ENCODE measurements around the gene TMEM40. TPM values are rescaled to one million over a fixed set of nuclear protein-coding genes. Genes with fewer than 3 reads are reported as not detected.

Gene TMEM40
- total and polyA plus RNA-seq, 2 donors (not counting 1 experiment from before 2014, with no cell fraction given) = 0.33 TPM; not detected in 1

- no peak overlapping the region for H3K27ac Mint-ChIP-seq
- POLR2A ChIA-PET = no interaction called here
- intact Hi-C loops (cut with micrococcal nuclease) = no loop called here
These were observed 63.9 kb downstream of the TMEM40 start for GRCh38 chr3:12695112-12695511.

GRCh38 chr3:12692444-12692843 is 66.6 kb downstream of the TMEM40 start:
- Histone ChIP-seq H3K27me3 (replicated peaks in 1 of 4; ENCODE audit: control extremely low read depth in 1 of 4, control insufficient read depth in 3 of 4, insufficient read depth in 4 of 4, low read length in 3 of 4) (no peaks in the 10 kb centered on the region), H3K27ac (ENCODE audit: low read length in 2 of 2) (no peak overlapping the region), H3K4me2 (replicated peaks; ENCODE audit: low read depth, low read length, poor library complexity, severe bottlenecking) (no peak overlapping the region), H2AFZ (ENCODE audit: insufficient read depth, low read depth, low read length, poor library complexity, severe bottlenecking) (no peak overlapping the region), H3K9me3 (ENCODE audit: control extremely low read depth in 1 of 3, control insufficient read depth in 2 of 3, insufficient read depth in 1 of 3, low read length in 2 of 3) (no peaks in the 10 kb centered on the region), H3K4me1 (ENCODE audit: control insufficient read depth in 2 of 2, insufficient read depth in 2 of 2, low read length in 2 of 2) (no peaks in the 10 kb centered on the region), H3K79me2 (ENCODE audit: control insufficient read depth, insufficient read depth, low read length) (no peaks in the 10 kb centered on the region), H4K20me1 (ENCODE audit: control insufficient read depth, insufficient read depth, low read length, poor library complexity, severe bottlenecking) (no peaks in the 10 kb centered on the region), H3K36me3 (replicated peaks in 1 of 2; ENCODE audit: control extremely low read depth in 1 of 2, control insufficient read depth in 1 of 2, extremely low read depth in 1 of 2, insufficient read depth in 2 of 2, low read length in 1 of 2) (no peaks in the 10 kb centered on the region), H3K9ac (ENCODE audit: low read length) (no peak overlapping the region), H3K4me3 (ENCODE audit: control extremely low read depth in 1 of 5, extremely low read depth in 1 of 5, insufficient read depth in 1 of 5, low read depth in 2 of 5, low read length in 4 of 5) (no peak overlapping the region)
- CTCF ChIA-PET = no interaction called here
- Mint-ChIP-seq H3K27me3 (peaks cover 7% of the 10 kb centered on the region), H3K9me3 (ENCODE audit: insufficient read depth) (no peaks in the 10 kb centered on the region), H3K27ac (no peak overlapping the region), H3K4me1 (no peaks in the 10 kb centered on the region), H3K4me3 (no peak overlapping the region)
- intact Hi-C loops (cut with micrococcal nuclease) = no loop called here
- no peak for ATAC-seq (ENCODE audit: low read depth)
- POLR2A ChIA-PET = no interaction called here
- no peak for DNase-seq
- WGBS (ENCODE audit: insufficient coverage) = 93% methylated on average over 8 of the region's 8 CpGs
- TF ChIP-seq CTCF (IDR thresholded peaks at IDR 0.05) = no peak

More at GRCh38 chr3:12695112-12695511, 63.9 kb downstream of the TMEM40 start:
- Mint-ChIP-seq H3K4me1 (no peaks in the 10 kb centered on the region), H3K27me3 (no peaks in the 10 kb centered on the region), H3K9me3 (ENCODE audit: insufficient read depth) (no peaks in the 10 kb centered on the region), H3K4me3 (no peak overlapping the region)
- ATAC-seq (ENCODE audit: low read depth) (no peak), DNase-seq (no peak)
- Histone ChIP-seq H3K79me2 (ENCODE audit: control insufficient read depth, insufficient read depth, low read length) (no peaks in the 10 kb centered on the region), H3K4me3 (ENCODE audit: control extremely low read depth in 1 of 5, extremely low read depth in 1 of 5, insufficient read depth in 1 of 5, low read depth in 2 of 5, low read length in 4 of 5) (no peak overlapping the region), H3K4me1 (ENCODE audit: control insufficient read depth in 2 of 2, insufficient read depth in 2 of 2, low read length in 2 of 2) (no peaks in the 10 kb centered on the region), H2AFZ (ENCODE audit: insufficient read depth, low read depth, low read length, poor library complexity, severe bottlenecking) (no peak overlapping the region), H3K36me3 (replicated peaks in 1 of 2; ENCODE audit: control extremely low read depth in 1 of 2, control insufficient read depth in 1 of 2, extremely low read depth in 1 of 2, insufficient read depth in 2 of 2, low read length in 1 of 2) (no peaks in the 10 kb centered on the region), H3K9ac (ENCODE audit: low read length) (no peak overlapping the region), H3K27me3 (replicated peaks in 1 of 4; ENCODE audit: control extremely low read depth in 1 of 4, control insufficient read depth in 3 of 4, insufficient read depth in 4 of 4, low read length in 3 of 4) (no peaks in the 10 kb centered on the region), H3K9me3 (ENCODE audit: control extremely low read depth in 1 of 3, control insufficient read depth in 2 of 3, insufficient read depth in 1 of 3, low read length in 2 of 3) (no peaks in the 10 kb centered on the region), H4K20me1 (ENCODE audit: control insufficient read depth, insufficient read depth, low read length, poor library complexity, severe bottlenecking) (no peaks in the 10 kb centered on the region), H3K27ac (ENCODE audit: low read length in 2 of 2) (no peak overlapping the region), H3K4me2 (replicated peaks; ENCODE audit: low read depth, low read length, poor library complexity, severe bottlenecking) (no peak overlapping the region)
- CTCF ChIA-PET = interaction anchor here (0.6 to 1.0 kb wide), 3 partner anchors 22 to 34 kb away, joined by 3 to 4 read pairs (median 3); no protein-coding TSS in a partner anchor
- TF ChIP-seq EZH2 (IDR thresholded peaks at IDR 0.05; ENCODE audit: borderline replicate concordance, insufficient read depth, low read depth, low read length, poor library complexity, severe bottlenecking) = no peak
- WGBS (ENCODE audit: insufficient coverage) = no CpG with 5 or more reads among the region's 3 CpGs

Data from B cell (primary cell).